IPS DF 6.9 (cell line): Measurements from ENCODE around the gene SCGB3A2.

ENCODE experiments used
- DNase-seq: peaks from one replicate; pipeline ENCODE4 v3.0.0-alpha.2; 2013; ENCODE audit warnings: low read depth, low spot score
- H3K27ac ChIP-seq: one replicate; pipeline ENCODE4 v1.5.1; 2013; ENCODE audit warnings: low read length, control low read depth
- H3K27me3 ChIP-seq: 2 replicates; pipeline ENCODE4 v1.6.1; 2013; ENCODE audit warnings: mild to moderate bottlenecking, low read length; ENCODE audit not compliant: control insufficient read depth, insufficient read depth
- H3K36me3 ChIP-seq: 2 replicates; pipeline ENCODE4 v1.6.1; 2013; ENCODE audit warnings: low read length; ENCODE audit not compliant: control insufficient read depth, insufficient read depth
- H3K4me1 ChIP-seq: 2 replicates; pipeline ENCODE4 v1.6.1; 2013; ENCODE audit warnings: low read length; ENCODE audit not compliant: control insufficient read depth, insufficient read depth
- H3K4me3 ChIP-seq: 2 replicates; pipeline ENCODE4 v1.5.1; 2013; ENCODE audit warnings: mild to moderate bottlenecking, low read length
- H3K9me3 ChIP-seq: 2 replicates; pipeline ENCODE4 v1.6.1; 2013; ENCODE audit warnings: low read length, inconsistent platforms; ENCODE audit not compliant: control insufficient read depth, insufficient read depth
- WGBS: extraction: QIAGEN DNeasy Blood & Tissue Kit; methylation state at CpG from one replicate; pipeline ENCODE4 v1.1.7; 2013; ENCODE audit warnings: mixed read lengths, missing lambda C conversion rate; ENCODE audit not compliant: insufficient read length, insufficient coverage; 5-methylcytosine and 5-hydroxymethylcytosine counted together

Gene SCGB3A2

DNA sequence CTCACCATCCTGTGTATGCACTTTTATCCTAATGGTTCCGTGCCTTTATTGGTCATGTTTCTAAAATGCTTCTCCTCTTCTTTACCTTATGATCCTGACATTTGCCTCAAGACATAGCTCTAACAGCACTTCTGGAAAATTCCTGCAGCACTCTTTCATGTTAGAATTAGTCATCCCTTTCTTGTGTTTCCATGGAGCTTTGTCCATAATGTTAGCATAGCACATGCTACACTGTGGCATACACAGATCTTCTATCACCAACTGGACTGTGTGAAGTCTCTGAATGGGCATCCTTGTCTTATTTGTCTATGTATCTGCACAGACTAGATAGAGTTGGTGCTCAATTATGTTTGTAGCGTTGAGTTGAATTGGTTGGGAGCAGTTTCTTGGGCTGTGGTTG is 2.0 kb downstream of the SCGB3A2 start:
- no CpG with 5 or more reads among the region's 2 CpGs for WGBS
- no peak for DNase-seq
- H3K4me1 ChIP-seq, result peaks cover 6% of the 10 kb centered on the region; the same call in 1 of the 2 replicates

DNA sequence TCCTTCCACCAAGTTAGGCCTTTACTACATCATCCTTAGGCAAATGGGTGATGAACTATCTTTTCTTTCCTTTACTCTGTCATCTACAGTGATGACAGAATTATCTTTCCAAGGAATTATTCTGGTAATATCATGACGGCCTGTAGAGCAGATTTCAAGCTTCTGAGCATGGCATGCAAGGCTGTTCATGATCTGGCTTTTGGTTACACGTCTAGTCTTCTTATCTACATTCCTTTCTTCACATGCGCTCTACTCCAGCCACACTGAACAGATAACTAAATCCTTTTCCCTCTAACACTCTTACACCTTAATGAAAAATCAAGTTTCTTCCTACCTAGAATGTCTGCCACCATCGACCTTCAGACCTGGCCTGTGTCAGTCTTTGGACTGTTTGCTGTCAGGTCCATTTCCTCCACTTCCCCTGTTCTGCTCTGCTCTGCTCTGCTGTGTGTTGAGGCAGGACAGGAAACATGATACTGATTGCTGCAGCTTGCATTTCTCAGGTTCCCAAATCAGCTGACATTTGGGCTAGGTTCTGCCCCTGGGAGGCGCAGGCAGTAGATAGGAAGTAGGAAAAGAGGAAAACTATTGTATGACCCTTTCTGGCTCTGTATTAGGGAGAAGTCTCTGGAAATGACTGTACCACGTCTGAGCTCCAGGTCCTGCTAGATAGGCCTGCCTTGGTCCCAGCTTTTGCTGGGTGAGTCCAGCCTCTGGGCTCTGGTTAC is 4.2 kb downstream of the SCGB3A2 start:
- H3K36me3 ChIP-seq, result no peaks in the 10 kb centered on the region
- H3K27ac ChIP-seq, result no peak overlapping the region
- WGBS, result 100% methylated on average over 1 of the region's 6 CpGs
- H3K4me1 ChIP-seq, result peaks cover 2% of the 10 kb centered on the region; the same call in 1 of the 2 replicates
- no peaks in the 10 kb centered on the region for H3K9me3 ChIP-seq
- H3K27me3 ChIP-seq, result no peaks in the 10 kb centered on the region
- no peak for DNase-seq
- no peak overlapping the region for H3K4me3 ChIP-seq

More for the DNA sequence above, 2.0 kb downstream of the SCGB3A2 start:
- no peak overlapping the region for H3K27ac ChIP-seq
- no peaks in the 10 kb centered on the region for H3K9me3 ChIP-seq
- no peaks in the 10 kb centered on the region for H3K27me3 ChIP-seq
- no peaks in the 10 kb centered on the region; the same call in 1 of the 2 replicates for H3K36me3 ChIP-seq
- no peak overlapping the region for H3K4me3 ChIP-seq

DNA sequence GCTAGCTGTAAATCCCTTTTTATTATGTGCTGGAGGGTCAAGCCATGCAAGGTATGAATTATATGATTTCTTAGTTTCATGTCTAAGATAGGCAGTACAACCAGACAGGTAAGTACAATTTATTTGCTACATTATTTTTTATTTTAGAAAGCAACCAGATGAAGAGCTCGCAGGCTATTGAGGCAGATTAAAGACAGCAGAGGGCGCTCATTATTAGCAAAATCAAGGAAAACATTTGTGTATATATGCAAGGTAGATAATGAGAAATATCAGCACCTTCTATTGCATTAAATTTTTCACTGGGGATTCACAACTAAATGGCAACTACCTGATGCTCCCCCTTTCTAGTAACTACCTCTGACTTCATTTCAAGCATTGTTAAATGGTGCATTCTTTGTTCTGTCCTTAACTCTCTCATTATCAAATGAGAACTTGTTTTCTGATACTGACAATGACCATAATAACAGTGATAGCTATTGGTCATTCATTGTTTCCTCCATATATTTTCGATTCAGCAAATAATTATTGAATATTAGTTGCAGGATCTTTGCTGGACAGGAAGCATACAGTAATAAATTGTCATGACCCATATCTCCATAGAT is 8.6 kb downstream of the SCGB3A2 start:
- H3K4me1 ChIP-seq, result peaks cover 2% of the 10 kb centered on the region; the same call in 1 of the 2 replicates
- DNase-seq, result no peak

DNA sequence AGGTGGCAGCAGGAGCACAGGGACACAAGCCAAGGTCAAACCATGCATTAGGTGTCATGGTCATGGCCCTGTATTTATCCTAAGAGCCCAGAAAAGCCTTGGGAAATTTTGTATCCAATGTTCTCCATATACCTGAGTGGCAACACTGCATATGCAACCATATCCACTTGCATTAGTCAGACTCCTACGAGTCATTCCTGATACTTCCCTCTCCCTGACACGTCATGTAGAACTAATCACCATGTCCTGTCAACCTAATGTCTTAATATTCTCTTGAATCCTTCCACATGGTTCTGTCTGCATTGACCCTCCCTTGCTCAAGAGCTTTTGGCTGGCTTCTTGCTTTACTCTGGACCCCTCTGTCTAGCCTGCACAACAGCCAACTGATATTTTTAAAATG is 9.4 kb downstream of the SCGB3A2 start:
- Histone ChIP-seq H3K4me3 (no peak overlapping the region), H3K9me3 (no peaks in the 10 kb centered on the region), H3K27ac (no peak overlapping the region), H3K4me1 (peaks cover 3% of the 10 kb centered on the region; the same call in 1 of the 2 replicates), H3K27me3 (no peaks in the 10 kb centered on the region), H3K36me3 (no peaks in the 10 kb centered on the region)
- DNase-seq, result no peak
- no CpG with 5 or more reads among the region's 2 CpGs for WGBS

More for the DNA sequence above, 8.6 kb downstream of the SCGB3A2 start:
- H3K27ac ChIP-seq, result no peak overlapping the region
- H3K9me3 ChIP-seq, result no peaks in the 10 kb centered on the region
- no peaks in the 10 kb centered on the region for H3K27me3 ChIP-seq
- WGBS, result no CpG with 5 or more reads among the region's 3 CpGs
- no peak overlapping the region for H3K4me3 ChIP-seq
- H3K36me3 ChIP-seq, result no peaks in the 10 kb centered on the region

DNA sequence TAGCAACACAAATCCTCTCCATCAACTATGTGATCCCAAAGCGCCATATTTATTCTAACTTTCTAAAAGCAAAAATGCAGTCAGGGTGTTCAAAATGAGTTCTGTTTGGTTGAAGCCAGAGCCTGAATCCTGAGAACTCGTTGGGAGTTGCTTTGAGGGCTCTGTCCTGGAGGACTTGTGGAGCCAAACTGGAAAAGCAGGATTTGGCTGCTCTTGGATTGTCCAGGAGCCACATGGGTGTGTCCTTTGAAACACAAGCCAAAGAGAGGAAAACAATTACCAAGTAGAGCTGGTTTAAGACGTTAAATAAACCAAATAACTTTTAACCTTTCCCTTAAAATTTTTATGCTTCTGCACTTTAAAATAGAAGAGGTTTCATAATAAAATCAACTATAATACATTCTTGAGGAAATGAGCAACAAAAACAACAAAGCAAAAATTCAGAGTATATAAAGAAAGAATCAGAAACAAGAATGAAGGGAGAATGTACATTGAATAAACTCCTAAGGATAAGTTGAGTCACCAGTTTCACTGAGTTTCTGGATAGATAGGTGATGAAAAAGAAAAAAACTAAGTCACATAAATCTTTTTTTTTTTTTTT is 14.3 kb downstream of the SCGB3A2 start:
- Histone ChIP-seq H3K36me3 (no peaks in the 10 kb centered on the region), H3K4me1 (0 out of 2 replicates have a peak, but pooled peaks cover 1% of the 10 kb centered on the region), H3K27me3 (no peaks in the 10 kb centered on the region), H3K27ac (no peak overlapping the region), H3K4me3 (no peak overlapping the region), H3K9me3 (no peaks in the 10 kb centered on the region)
- DNase-seq, result no peak
- WGBS, result no CpG with 5 or more reads among the region's 3 CpGs

DNA sequence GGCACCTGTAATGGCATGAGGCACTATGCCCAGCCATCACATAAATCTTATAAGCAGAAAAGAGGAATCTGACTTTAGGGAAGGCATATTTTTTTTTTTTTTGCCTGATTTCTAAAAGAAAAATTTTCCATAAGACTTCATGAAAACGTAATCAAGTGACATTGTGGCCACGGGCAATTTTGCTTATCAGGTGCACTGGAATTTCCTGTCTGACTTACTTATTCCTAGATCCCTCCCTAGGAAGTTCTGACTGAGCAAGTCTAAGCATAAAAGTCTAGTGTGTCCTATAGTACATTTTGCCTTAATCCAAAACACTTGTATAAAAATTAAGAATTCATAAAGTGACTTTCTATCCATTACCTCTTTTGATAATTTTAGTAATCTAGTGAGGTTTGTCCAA is 15.3 kb downstream of the SCGB3A2 start:
- no CpG with 5 or more reads among the region's 2 CpGs for WGBS
- DNase-seq, result no peak
- Histone ChIP-seq H3K27me3 (no peaks in the 10 kb centered on the region), H3K9me3 (no peaks in the 10 kb centered on the region), H3K36me3 (no peaks in the 10 kb centered on the region), H3K4me3 (no peak overlapping the region), H3K4me1 (0 out of 2 replicates have a peak, but pooled peaks cover 1% of the 10 kb centered on the region), H3K27ac (no peak overlapping the region)

DNA sequence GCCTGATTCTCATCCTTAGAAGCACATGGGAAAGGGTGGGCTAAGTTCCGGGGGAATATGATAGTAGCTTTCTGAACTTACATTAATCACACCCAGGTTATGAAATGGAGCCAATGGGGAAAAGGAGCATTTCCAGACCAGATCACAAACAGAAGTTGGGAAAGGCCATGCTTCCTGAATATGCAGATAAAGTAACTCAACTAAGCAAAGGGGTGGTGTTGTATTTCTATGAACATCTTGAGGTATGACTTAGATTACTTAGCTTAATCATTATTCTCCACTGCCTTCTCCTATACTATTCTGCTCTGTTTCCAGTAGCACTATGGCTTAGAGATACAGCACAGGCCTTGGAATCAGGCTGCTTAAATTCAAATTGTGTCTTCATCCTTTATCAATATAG is 17.4 kb downstream of the SCGB3A2 start:
- no CpG with 5 or more reads among the region's 1 CpG for WGBS
- DNase-seq, result no peak

DNA sequence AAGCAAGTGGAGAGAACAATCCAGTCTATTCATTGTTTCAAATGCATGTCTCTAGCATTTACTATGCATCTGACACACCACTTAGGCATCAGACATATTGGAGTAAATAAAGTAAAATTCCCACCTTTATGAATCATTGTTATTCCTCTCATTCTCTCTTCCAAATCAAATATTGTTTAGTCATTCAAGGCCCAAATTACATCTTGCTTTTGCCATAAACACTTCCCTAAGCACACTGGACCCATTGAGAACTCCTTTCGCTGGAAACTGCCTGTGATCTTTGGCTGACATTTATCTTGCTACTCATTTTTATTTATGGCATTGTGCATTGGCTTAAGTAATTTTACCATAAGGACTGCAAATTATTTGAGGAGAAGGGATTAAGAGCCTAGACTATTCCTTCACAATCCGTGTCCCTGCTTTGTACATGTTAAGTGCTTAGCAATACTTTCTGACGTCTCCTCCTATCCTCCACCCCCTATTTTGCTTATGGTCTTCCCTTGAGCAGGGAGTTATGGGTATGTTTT is 20.4 kb downstream of the SCGB3A2 start:
- Histone ChIP-seq H3K36me3 (no peaks in the 10 kb centered on the region), H3K4me3 (no peak overlapping the region), H3K27me3 (no peaks in the 10 kb centered on the region), H3K9me3 (no peaks in the 10 kb centered on the region), H3K27ac (no peak overlapping the region), H3K4me1 (no peaks in the 10 kb centered on the region)
- WGBS, result no CpG with 5 or more reads among the region's 3 CpGs
- DNase-seq, result no peak

More for the DNA sequence above, 17.4 kb downstream of the SCGB3A2 start:
- Histone ChIP-seq H3K9me3 (no peaks in the 10 kb centered on the region), H3K36me3 (no peaks in the 10 kb centered on the region), H3K4me1 (0 out of 2 replicates have a peak, but pooled peaks cover 1% of the 10 kb centered on the region), H3K4me3 (no peak overlapping the region), H3K27me3 (no peaks in the 10 kb centered on the region), H3K27ac (no peak overlapping the region)

DNA sequence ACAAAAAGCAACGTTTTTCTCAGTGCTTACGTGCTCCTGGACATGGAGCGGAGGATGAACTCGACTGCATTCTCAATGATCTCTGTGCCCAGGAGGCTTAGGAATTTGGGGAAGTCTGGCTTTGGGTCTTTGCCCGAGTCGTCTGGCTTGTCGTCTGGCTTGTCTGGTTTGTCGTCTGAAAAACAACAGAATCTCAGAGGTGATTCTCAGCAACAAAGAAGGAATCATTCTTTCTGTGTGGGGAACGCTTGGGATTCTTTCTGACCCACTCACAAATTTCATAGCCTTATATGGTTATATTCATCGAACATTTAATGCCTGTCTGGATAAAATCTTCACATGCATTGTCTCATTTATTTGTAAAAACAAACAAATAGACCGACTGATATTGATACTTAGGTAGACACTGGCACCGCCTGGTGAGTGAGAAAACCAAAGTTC is 23.1 kb downstream of the SCGB3A2 start:
- Histone ChIP-seq H3K9me3 (no peaks in the 10 kb centered on the region), H3K36me3 (no peaks in the 10 kb centered on the region), H3K4me1 (no peaks in the 10 kb centered on the region), H3K27me3 (no peaks in the 10 kb centered on the region), H3K27ac (no peak overlapping the region), H3K4me3 (no peak overlapping the region)
- no CpG with 5 or more reads among the region's 12 CpGs for WGBS
- no peak for DNase-seq

DNA sequence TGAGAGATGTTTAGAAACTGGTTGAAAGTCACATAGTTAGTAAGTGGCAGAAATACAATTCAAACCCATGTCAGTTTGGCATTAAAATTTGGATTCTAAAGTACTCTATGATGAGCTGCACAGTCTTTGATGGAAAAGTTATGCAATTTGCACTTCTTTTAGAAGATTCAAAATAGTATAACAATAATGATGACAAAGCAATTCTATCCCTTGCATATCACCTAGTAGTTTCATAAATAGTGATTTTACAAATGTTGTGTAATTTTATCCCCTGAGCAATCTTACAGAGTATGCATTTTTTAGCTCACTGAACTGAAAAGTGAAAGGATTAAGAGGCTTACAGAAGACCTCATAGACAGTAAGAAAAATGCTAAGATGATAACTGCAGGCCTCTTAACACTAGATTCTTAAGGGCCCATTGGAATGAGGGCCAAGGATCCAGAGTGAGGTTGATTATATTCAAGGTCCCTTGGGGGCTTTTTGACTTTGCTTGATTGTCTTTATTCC is 24.2 kb downstream of the SCGB3A2 start:
- no peaks in the 10 kb centered on the region for H3K36me3 ChIP-seq
- H3K4me3 ChIP-seq, result no peak overlapping the region
- H3K27ac ChIP-seq, result no peak overlapping the region
- no peaks in the 10 kb centered on the region for H3K9me3 ChIP-seq
- H3K4me1 ChIP-seq, result no peaks in the 10 kb centered on the region
- DNase-seq, result no peak
- no peaks in the 10 kb centered on the region for H3K27me3 ChIP-seq
